Keratinocyte (primary cell): ENCODE results near the gene CD226. TPM values are rescaled to one million over a fixed set of nuclear protein-coding genes. Genes with fewer than 3 reads are reported as not detected.

Experiments
- DNase-seq: peaks from one replicate; pipeline ENCODE4 v3.0.0-alpha.2; 2011; ENCODE audit warnings: low read depth, missing footprints, low spot score
- FAIRE-seq: peaks from 2 replicates; lab custom pipeline; 2011; peaks lifted over from hg19 to GRCh38; lab: Jason Lieb, UNC
- H2AFZ ChIP-seq: 2 replicates; pipeline ENCODE4 v1.6.0; 2012; ENCODE audit warnings: low read length, control low read depth, inconsistent platforms; ENCODE audit not compliant: control insufficient read depth
- H3K27ac ChIP-seq: 2 replicates; pipeline ENCODE4 v1.5.1; 2011; ENCODE audit warnings: low read length; ENCODE audit not compliant: control insufficient read depth, insufficient read depth
- H3K27me3 ChIP-seq: 3 replicates; pipeline ENCODE4 v1.6.0; 2011; ENCODE audit warnings: low read length; ENCODE audit not compliant: control insufficient read depth, insufficient read depth; ENCODE audit errors: extremely low read depth
- H3K36me3 ChIP-seq, 2 experiments: 2 replicates in 1 of 2; 3 replicates in 1 of 2; pipeline ENCODE4 v1.5.1; 2011; ENCODE audit warnings: low read length in 2 of 2, mild to moderate bottlenecking in 1 of 2; ENCODE audit not compliant: control insufficient read depth in 2 of 2, insufficient read depth in 2 of 2; ENCODE audit errors: extremely low read depth in 1 of 2
- H3K4me1 ChIP-seq: 3 replicates; pipeline ENCODE4 v1.5.1; 2011; ENCODE audit warnings: low read length; ENCODE audit not compliant: control insufficient read depth, insufficient read depth; ENCODE audit errors: extremely low read depth
- H3K4me2 ChIP-seq: 3 replicates; pipeline ENCODE4 v1.6.0; 2011; ENCODE audit warnings: low read depth, low read length; ENCODE audit not compliant: control insufficient read depth, insufficient read depth; ENCODE audit errors: extremely low read depth
- H3K4me3 ChIP-seq, 3 experiments: fragments of 200-600 bp in 1 of 3; sonication (generic) in 1 of 3; 2 replicates in 2 of 3; 3 replicates in 1 of 3; pipeline ENCODE4 v1.5.1; 2011 to 2016; ENCODE audit warnings: low read length in 3 of 3, mild to moderate bottlenecking in 3 of 3, control low read depth in 2 of 3, inconsistent platforms in 1 of 3, low read depth in 1 of 3, mixed read lengths in 1 of 3, mixed run types in 1 of 3, moderate library complexity in 1 of 3; ENCODE audit not compliant: control insufficient read depth in 2 of 3, insufficient read depth in 2 of 3; ENCODE audit errors: extremely low read depth in 1 of 3
- H3K79me2 ChIP-seq: 2 replicates; pipeline ENCODE4 v1.6.0; 2012; ENCODE audit warnings: low read length; ENCODE audit not compliant: control insufficient read depth, insufficient read depth
- H3K9ac ChIP-seq: 3 replicates; pipeline ENCODE4 v1.6.0; 2011; ENCODE audit warnings: low read length; ENCODE audit not compliant: control insufficient read depth, insufficient read depth; ENCODE audit errors: extremely low read depth
- H3K9me1 ChIP-seq: 3 replicates; pipeline ENCODE4 v1.6.0; 2011; ENCODE audit warnings: low read length; ENCODE audit not compliant: control insufficient read depth, insufficient read depth; ENCODE audit errors: extremely low read depth
- H3K9me3 ChIP-seq: 2 replicates; pipeline ENCODE4 v1.5.1; 2012; ENCODE audit warnings: low read depth, low read length; ENCODE audit not compliant: control insufficient read depth
- H4K20me1 ChIP-seq: 3 replicates; pipeline ENCODE4 v1.6.0; 2011; ENCODE audit warnings: low read length; ENCODE audit not compliant: control insufficient read depth, insufficient read depth; ENCODE audit errors: extremely low read depth
- CTCF ChIP-seq, 3 experiments: IDR thresholded peaks in 1 of 3; conservative IDR thresholded peaks in 1 of 3; optimal IDR thresholded peaks in 1 of 3; 2 replicates in 2 of 3; 3 replicates in 1 of 3; pipeline versions ENCODE3 to v1.5.1; 2011; ENCODE audit warnings: low read length in 3 of 3, mild to moderate bottlenecking in 3 of 3, moderate library complexity in 2 of 3, control low read depth in 1 of 3, inconsistent platforms in 1 of 3; ENCODE audit not compliant: insufficient read depth in 2 of 3; ENCODE audit errors: extremely low read depth in 1 of 3
- EZH2 ChIP-seq: IDR thresholded peaks from one replicate; pipeline ENCODE4 v1.6.1; 2012; ENCODE audit warnings: inconsistent platforms, mild to moderate bottlenecking, low read length, moderate library complexity
- dilution Hi-C: fragments of 300-500 bp; cut with MboI; formaldehyde crosslinking; loops from one replicate; pipeline ENCODE4 v1.7.0; 2020; ENCODE audit warnings: low sequenced_read_pairs; ENCODE audit not compliant: extremely low pct_ligation_motif_present
- polyA plus RNA-seq, 5 experiments: library from polyadenylated mRNA; depleted of rRNA in 3 of 5; stranded (reverse) in 3 of 5; stranded (forward) in 1 of 5; unstranded in 1 of 5; fragments of >200 nt; gene quantifications; 1 replicate in 1 of 5; 2 replicates in 3 of 5; 3 replicates in 1 of 5; pipeline versions ENCODE4 v1.2.1 to v1.2.3, GENCODE V29; 2011 to 2012; ENCODE audit warnings: missing spikeins in 2 of 5, low read depth in 1 of 5, low replicate concordance in 1 of 5

The CD226 gene
- polyA plus RNA-seq, 1 donor (not counting 4 experiments of a cell fraction or from before 2014, with no cell fraction given), result 1.3 TPM

- H3K27ac ChIP-seq, result no peak overlapping the region
- no peaks in the 10 kb centered on the region for H3K4me1 ChIP-seq
- no peak overlapping the region for H2AFZ ChIP-seq
- no peak overlapping the region for H3K4me2 ChIP-seq
- peaks cover 9 to 17% of the 10 kb centered on the region in 2 experiments for H3K36me3 ChIP-seq
- H3K9ac ChIP-seq, result no peak overlapping the region
- DNase-seq (no peak), FAIRE-seq (no peak)
- no peak for TF ChIP-seq EZH2
- TF ChIP-seq CTCF (optimal IDR thresholded peaks at IDR 0.05 in 1 of 3, IDR thresholded peaks at IDR 0.05 in 1 of 3, conservative IDR thresholded peaks at IDR 0.05 in 1 of 3; ENCODE audit: extremely low read depth in 1 of 3, insufficient read depth in 2 of 3, low read length in 3 of 3), result no peak
- dilution Hi-C loops, result no loop called here
- no peaks in the 10 kb centered on the region for H3K27me3 ChIP-seq
- H4K20me1 ChIP-seq, result no peaks in the 10 kb centered on the region
- no peaks in the 10 kb centered on the region for H3K9me1 ChIP-seq
- no peaks in the 10 kb centered on the region for H3K79me2 ChIP-seq
- H3K4me3 ChIP-seq, result no peak overlapping the region
- H3K9me3 ChIP-seq, result no peaks in the 10 kb centered on the region
Measured at GRCh38 chr18:69985239-69985638, 37.6 kb upstream of the CD226 start.

- TF ChIP-seq EZH2, result no peak
- TF ChIP-seq CTCF (optimal IDR thresholded peaks at IDR 0.05 in 1 of 3, IDR thresholded peaks at IDR 0.05 in 1 of 3, conservative IDR thresholded peaks at IDR 0.05 in 1 of 3; ENCODE audit: extremely low read depth in 1 of 3, insufficient read depth in 2 of 3, low read length in 3 of 3), result no peak
- DNase-seq, result no peak
- Histone ChIP-seq H3K9me3 (no peaks in the 10 kb centered on the region), H3K4me1 (no peaks in the 10 kb centered on the region), H3K36me3 (peaks cover 9 to 26% of the 10 kb centered on the region in 2 experiments), H2AFZ (no peak overlapping the region), H4K20me1 (no peaks in the 10 kb centered on the region), H3K79me2 (no peaks in the 10 kb centered on the region), H3K9ac (no peak overlapping the region), H3K4me2 (no peak overlapping the region), H3K27me3 (no peaks in the 10 kb centered on the region), H3K9me1 (no peaks in the 10 kb centered on the region), H3K27ac (no peak overlapping the region), H3K4me3 (no peak overlapping the region)
- dilution Hi-C loops, result no loop called here
- FAIRE-seq, result no peak
Measured at GRCh38 chr18:69982417-69982816, 34.7 kb upstream of the CD226 start.
